Progenitor cell of endocrine pancreas (in vitro differentiated cells): Measurements from ENCODE around the gene GTF2IRD1. TPM values are rescaled to one million over a fixed set of nuclear protein-coding genes. Genes with fewer than 3 reads are reported as not detected.
"Not testable (repeated sequence)": the region's sequence is repeated elsewhere in the genome, so short reads cannot be mapped to it uniquely, and the experiment has no call there.

Source experiments
- DNase-seq: peaks from one replicate; pipeline ENCODE4 v3.0.0; 2021; ENCODE audit warnings: low spot score; ENCODE audit not compliant: unreplicated experiment
- H3K27ac Mint-ChIP-seq: 2 replicates; pipeline ENCODE4 v1.8.0; 2021; ENCODE audit warnings: mild to moderate bottlenecking, moderate library complexity, mixed read lengths
- H3K27me3 Mint-ChIP-seq: 2 replicates; pipeline ENCODE4 v1.8.0; 2021; ENCODE audit warnings: mixed read lengths
- H3K36me3 Mint-ChIP-seq: 2 replicates; pipeline ENCODE4 v1.8.0; 2022; ENCODE audit warnings: mixed read lengths; ENCODE audit not compliant: insufficient read depth
- H3K4me1 Mint-ChIP-seq: 2 replicates; pipeline ENCODE4 v1.8.0; 2021; ENCODE audit warnings: low read depth, mixed read lengths
- H3K4me3 Mint-ChIP-seq: 2 replicates; pipeline ENCODE4 v1.8.0; 2021; ENCODE audit warnings: low read depth, mild to moderate bottlenecking, moderate library complexity, mixed read lengths
- H3K9me3 Mint-ChIP-seq: 2 replicates; pipeline ENCODE4 v1.8.0; 2021; ENCODE audit warnings: low read depth, mixed read lengths
- CTCF ChIP-seq: fragments of 200-600 bp; sonication (generic); IDR thresholded peaks from one replicate; pipeline ENCODE4 v1.5.0; 2021; ENCODE audit warnings: antibody characterized with exemption, mild to moderate bottlenecking; ENCODE audit not compliant: unreplicated experiment
- total RNA-seq: library from RNA; stranded (reverse); gene quantifications from 2 replicates; pipeline ENCODE4 v1.2.1, GENCODE V29; 2021

Gene GTF2IRD1
- total RNA-seq, 1 donor from 2014 or later, result 60.7 TPM

- H3K4me1 Mint-ChIP-seq, result no peaks in the 10 kb centered on the region
- DNase-seq, result no peak
- H3K27me3 Mint-ChIP-seq, result peaks cover 3% of the 10 kb centered on the region
- no peaks in the 10 kb centered on the region for H3K36me3 Mint-ChIP-seq
- H3K9me3 Mint-ChIP-seq, result no peaks in the 10 kb centered on the region
- no peak overlapping the region for H3K27ac Mint-ChIP-seq
- no peak overlapping the region for H3K4me3 Mint-ChIP-seq
- TF ChIP-seq CTCF, result no peak
Observed at GRCh38 chr7:74420006-74420405, 33.7 kb upstream of the GTF2IRD1 start.

- DNase-seq, result no peak
- Mint-ChIP-seq H3K4me1 (no peaks in the 10 kb centered on the region), H3K27me3 (peaks cover 3% of the 10 kb centered on the region), H3K4me3 (no peak overlapping the region), H3K9me3 (no peaks in the 10 kb centered on the region), H3K36me3 (no peaks in the 10 kb centered on the region), H3K27ac (no peak overlapping the region)
- TF ChIP-seq CTCF, result no peak
Observed at GRCh38 chr7:74424291-74424880, 29.3 kb upstream of the GTF2IRD1 start.

GRCh38 chr7:74428023-74428422 is 25.7 kb upstream of the GTF2IRD1 start:
- no peak for TF ChIP-seq CTCF
- DNase-seq, result no peak
- Mint-ChIP-seq H3K27me3 (no peaks in the 10 kb centered on the region), H3K27ac (no peak overlapping the region), H3K9me3 (no peaks in the 10 kb centered on the region), H3K4me1 (no peaks in the 10 kb centered on the region), H3K36me3 (no peaks in the 10 kb centered on the region), H3K4me3 (no peak overlapping the region)

- no peak overlapping the region for H3K4me3 Mint-ChIP-seq
- DNase-seq, result no peak
- H3K36me3 Mint-ChIP-seq, result no peaks in the 10 kb centered on the region
Observed at GRCh38 chr7:74429153-74429747, 24.5 kb upstream of the GTF2IRD1 start.

GRCh38 chr7:74430409-74430808 is 23.3 kb upstream of the GTF2IRD1 start:
- not testable (repeated sequence) for H3K27ac Mint-ChIP-seq, H3K4me1 Mint-ChIP-seq, H3K36me3 Mint-ChIP-seq, H3K4me3 Mint-ChIP-seq, H3K9me3 Mint-ChIP-seq, DNase-seq, H3K27me3 Mint-ChIP-seq

More at GRCh38 chr7:74429153-74429747, 24.5 kb upstream of the GTF2IRD1 start:
- H3K9me3 Mint-ChIP-seq, result no peaks in the 10 kb centered on the region
- TF ChIP-seq CTCF, result no peak
- no peaks in the 10 kb centered on the region for H3K27me3 Mint-ChIP-seq
- H3K27ac Mint-ChIP-seq, result no peak overlapping the region
- H3K4me1 Mint-ChIP-seq, result no peaks in the 10 kb centered on the region

- Mint-ChIP-seq H3K9me3 (no peaks in the 10 kb centered on the region), H3K4me3 (no peak overlapping the region), H3K27ac (no peak overlapping the region), H3K36me3 (no peaks in the 10 kb centered on the region), H3K27me3 (no peaks in the 10 kb centered on the region), H3K4me1 (no peaks in the 10 kb centered on the region)
- no peak for TF ChIP-seq CTCF
- no peak for DNase-seq
Observed at GRCh38 chr7:74430961-74431466, 22.7 kb upstream of the GTF2IRD1 start.

- not testable (repeated sequence) for H3K27me3 Mint-ChIP-seq, H3K4me1 Mint-ChIP-seq, H3K36me3 Mint-ChIP-seq, H3K9me3 Mint-ChIP-seq, H3K27ac Mint-ChIP-seq, DNase-seq, H3K4me3 Mint-ChIP-seq
Observed at GRCh38 chr7:74437291-74437571, 16.5 kb upstream of the GTF2IRD1 start.
